GM12878 (cell line): ENCODE results near the gene NPR3. TPM values are rescaled to one million over a fixed set of nuclear protein-coding genes. Genes with fewer than 3 reads are reported as not detected.

Experiments used
- ATAC-seq: fragments of 200-7000 bp; cut with Tn5 transposase; 3 replicates; pipeline ENCODE4 v1.9.1; 2020; ENCODE audit warnings: mild to moderate bottlenecking, moderate library complexity
- BruUV-seq: library from RNA; stranded (reverse); fragments of 400-500 nt; replicated peaks from 2 replicates; lab custom pipeline; 2021; lab: Mats Ljungman, UMichigan
- CTCF ChIA-PET: fragments of 300-600 bp; sonication (Branson Sonifier 250); formaldehyde crosslinking; extraction: SDS; loops from one replicate; lab custom pipeline; 2021; ENCODE audit warnings: inconsistent platforms; lab: Yijun Ruan, JAX
- POLR2A ChIA-PET: fragments of 350-600 bp; formaldehyde crosslinking; extraction: SDS; loops from one replicate; lab custom pipeline; 2021; ENCODE audit warnings: inconsistent platforms; lab: Charles Lee
- RAD21 ChIA-PET: fragments of 300-600 bp; sonication (Branson Sonifier 250); formaldehyde crosslinking; loops from one replicate; lab custom pipeline; 2023; ENCODE audit warnings: antibody characterized with exemption; ENCODE audit not compliant: unreplicated experiment; lab: Charles Lee
- SMC1A ChIA-PET: fragments of 300-600 bp; sonication (Branson Sonifier 250); formaldehyde crosslinking; loops from one replicate; lab custom pipeline; 2023; ENCODE audit not compliant: unreplicated experiment, uncharacterized antibody; lab: Charles Lee
- DNase-seq: peaks from one replicate; pipeline ENCODE4 v3.0.0-alpha.2; 2011; ENCODE audit warnings: low read depth, low spot score
- FAIRE-seq: peaks from 3 replicates; lab custom pipeline; 2011; peaks lifted over from hg19 to GRCh38; lab: Jason Lieb, UNC
- H2AFZ ChIP-seq: 2 replicates; pipeline ENCODE4 v1.6.0; 2011; ENCODE audit warnings: low read depth, low read length, control low read depth; ENCODE audit not compliant: control insufficient read depth
- H3K27ac ChIP-seq: 2 replicates; pipeline ENCODE4 v1.5.1; 2011; ENCODE audit warnings: control low read depth; ENCODE audit not compliant: control insufficient read depth, insufficient read depth
- H3K27me3 ChIP-seq, 2 experiments: replicated peaks in 1 of 2; 2 replicates each; pipeline versions ENCODE4 v1.6.0 to v1.6.1; 2011; ENCODE audit warnings: low read length in 1 of 2; ENCODE audit not compliant: control insufficient read depth in 2 of 2, insufficient read depth in 2 of 2
- H3K36me3 ChIP-seq, 2 experiments: 2 replicates each; pipeline ENCODE4 v1.5.1; 2011; ENCODE audit warnings: low read length in 1 of 2; ENCODE audit not compliant: control insufficient read depth in 2 of 2, insufficient read depth in 2 of 2
- H3K4me1 ChIP-seq: 2 replicates; pipeline ENCODE4 v1.6.1; 2011; ENCODE audit warnings: mild to moderate bottlenecking, low read length, moderate library complexity, mixed read lengths; ENCODE audit not compliant: control insufficient read depth, insufficient read depth
- H3K4me2 ChIP-seq: 2 replicates; pipeline ENCODE4 v1.6.0; 2011; ENCODE audit warnings: control low read depth; ENCODE audit not compliant: control insufficient read depth, insufficient read depth
- H3K4me3 ChIP-seq: fragments of 200-600 bp; sonication (generic); 2 replicates; pipeline ENCODE4 v1.5.1; 2016
- H3K79me2 ChIP-seq: 2 replicates; pipeline ENCODE4 v1.6.0; 2011; ENCODE audit warnings: low read length; ENCODE audit not compliant: control insufficient read depth, insufficient read depth
- H3K9ac ChIP-seq: 2 replicates; pipeline ENCODE4 v1.8.0; 2011; ENCODE audit warnings: low read length, control low read depth, mixed read lengths; ENCODE audit not compliant: control insufficient read depth, insufficient read depth
- H3K9me3 ChIP-seq: replicated peaks from 3 replicates; pipeline ENCODE4 v1.5.1; 2011; ENCODE audit warnings: mild to moderate bottlenecking, low read length; ENCODE audit not compliant: control insufficient read depth, insufficient read depth
- H4K20me1 ChIP-seq: 2 replicates; pipeline ENCODE4 v1.6.0; 2011; ENCODE audit not compliant: control insufficient read depth, insufficient read depth
- CBFB ChIP-seq: IDR thresholded peaks from 2 replicates; pipeline ENCODE4 v1.6.1; 2016; ENCODE audit warnings: antibody characterized with exemption, low read depth
- ESRRA ChIP-seq: IDR thresholded peaks from 2 replicates; pipeline ENCODE4 v1.6.1; 2012; ENCODE audit warnings: mild to moderate bottlenecking, low read length, improper control_type of control experiment
- MEF2B ChIP-seq: fragments of 450-650 bp; IDR thresholded peaks from 2 replicates; pipeline ENCODE4 v1.6.1; 2018; ENCODE audit warnings: mild to moderate bottlenecking, moderate library complexity; ENCODE audit not compliant: partially characterized antibody, poor library complexity, severe bottlenecking
- NFYA ChIP-seq: IDR thresholded peaks from 2 replicates; pipeline ENCODE4 v1.6.1; 2011; ENCODE audit warnings: low read depth, mild to moderate bottlenecking, low read length, improper control_type of control experiment, borderline replicate concordance
- SIN3A ChIP-seq: IDR thresholded peaks from 2 replicates; pipeline ENCODE4 v1.6.1; 2012; ENCODE audit warnings: low read depth, low read length, improper control_type of control experiment
- SPI1 ChIP-seq: IDR thresholded peaks from 2 replicates; pipeline ENCODE4 v1.6.1; 2011; ENCODE audit warnings: low read depth, mild to moderate bottlenecking, low read length, moderate library complexity, borderline replicate concordance; ENCODE audit not compliant: insufficient read depth
- ZNF622 ChIP-seq: fragments of 450-650 bp; IDR thresholded peaks from 2 replicates; pipeline ENCODE4 v1.6.1; 2017; ENCODE audit warnings: mild to moderate bottlenecking, inconsistent platforms
- WGBS: methylation state at CpG from one replicate; pipeline ENCODE4 v1.1.6; 2016; ENCODE audit warnings: low lambda C conversion rate; ENCODE audit not compliant: insufficient replicate concordance, insufficient coverage; ENCODE audit errors: missing lambda C conversion rate; 5-methylcytosine and 5-hydroxymethylcytosine counted together
- in situ Hi-C: fragments of 300-500 bp; cut with MboI; formaldehyde crosslinking; loops from 9 replicates; pipeline ENCODE4 v1.14.3; 2018; ENCODE audit warnings: mixed read lengths
- intact Hi-C: fragments of 100-400 bp; cut with micrococcal nuclease; formaldehyde crosslinking; loops from one replicate; pipeline ENCODE4 v1.14.2; 2022; ENCODE audit not compliant: unreplicated experiment
- polyA plus RNA-seq, 11 experiments: library from polyadenylated mRNA; depleted of rRNA in 4 of 11; unstranded in 6 of 11; stranded (reverse) in 5 of 11; fragments of >200 nt; fragmentation: Nextera tagmentation in 4 of 11; fragmentation: Illumina TruSeq in 1 of 11; extraction: Ambion mirVana in 4 of 11; extraction: Trizol in 1 of 11; gene quantifications; 1 replicate in 1 of 11; 2 replicates in 10 of 11; pipeline versions ENCODE4 v1.2.1 to v1.2.3, GENCODE V29; 2011 to 2016; ENCODE audit warnings: inconsistent platforms in 2 of 11, missing spikeins in 2 of 11, low read depth in 1 of 11
- total RNA-seq, 4 experiments: library from RNA; depleted of rRNA in 3 of 4; stranded (reverse); fragments of >200 nt in 3 of 4; fragmentation: Illumina TruSeq in 1 of 4; extraction: Trizol in 1 of 4; gene quantifications; 2 replicates each; pipeline versions ENCODE4 v1.2.1 to v1.2.3, GENCODE V29; 2013 to 2021
- TF ChIP-seq, protein P1 (sequence below): fragments of 450-650 bp; formaldehyde crosslinking; IDR thresholded peaks from 2 replicates; pipeline ENCODE4 v1.5.0; 2022; ENCODE audit warnings: mild to moderate bottlenecking, missing genetic modification characterization
- TF ChIP-seq, protein P2 (sequence below): IDR thresholded peaks from 2 replicates; pipeline ENCODE4 v1.6.1; 2012; ENCODE audit warnings: low read depth, low read length, improper control_type of control experiment
- TF ChIP-seq, protein P3 (sequence below): IDR thresholded peaks from 2 replicates; pipeline ENCODE4 v1.6.1; 2011; ENCODE audit warnings: borderline replicate concordance, low read depth, mild to moderate bottlenecking, moderate library complexity, mixed read lengths, low read length; ENCODE audit not compliant: insufficient read depth; ENCODE audit errors: extremely low read length

NPR3 gene
- total and polyA plus RNA-seq, 10 of the 15 experiments (the other 5 are each of a cell fraction or from before 2014, with no cell fraction given) = 0.01 to 0.37 (median 0.14) TPM; not detected in 7

DNA sequence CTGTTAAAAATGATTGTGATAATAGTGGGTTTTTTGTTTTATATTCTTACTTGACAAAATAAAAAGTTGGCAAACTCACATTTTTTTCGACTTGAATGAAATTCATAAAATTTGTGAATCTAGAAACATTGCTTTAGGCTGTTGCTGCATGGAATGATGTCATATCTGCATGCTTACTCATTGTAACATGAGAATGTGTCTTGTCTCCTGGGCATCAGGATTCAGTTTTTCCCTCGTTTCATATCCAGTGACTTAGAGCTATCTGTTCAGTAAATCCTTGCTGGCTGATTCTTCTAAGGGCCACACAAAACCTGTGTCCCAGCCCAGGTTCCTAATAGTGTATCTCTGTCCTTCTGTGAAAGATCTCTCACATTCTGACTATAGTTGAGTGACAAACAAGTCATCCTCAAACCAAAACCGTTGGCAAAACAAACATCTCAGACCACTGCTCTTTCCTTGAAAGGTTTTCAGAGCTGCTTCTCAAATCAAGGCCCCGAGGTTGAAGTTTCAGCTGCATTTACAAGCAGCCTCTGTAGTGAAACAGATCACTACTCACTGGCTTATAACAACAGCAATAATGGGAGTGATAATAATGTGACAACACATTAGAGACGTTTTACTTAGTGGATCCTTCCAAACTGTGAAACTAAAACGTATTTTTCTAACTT, 95.0 kb downstream of the NPR3 start:
- Histone ChIP-seq H3K4me3 (no peak overlapping the region), H3K27ac (no peak overlapping the region), H3K9ac (no peak overlapping the region), H2AFZ (no peak overlapping the region), H3K27me3 (no peaks in the 10 kb centered on the region), H3K36me3 (no peaks in the 10 kb centered on the region), H3K4me1 (no peaks in the 10 kb centered on the region), H3K4me2 (no peak overlapping the region), H3K9me3 (no peaks in the 10 kb centered on the region), H4K20me1 (no peaks in the 10 kb centered on the region), H3K79me2 (no peaks in the 10 kb centered on the region)
- SMC1A ChIA-PET = no interaction called here
- in situ Hi-C loops (no loop called here), intact Hi-C loops (no loop called here)
- POLR2A ChIA-PET = no interaction called here
- 1% methylated on average over 6 of the region's 6 CpGs for WGBS
- DNase-seq (no peak), FAIRE-seq (no peak), ATAC-seq (no peak)
- CTCF ChIA-PET = interaction anchor here (0.8 to 1.1 kb wide), 2 partner anchors 47 to 493 kb away, joined by 3 read pairs; no protein-coding TSS in a partner anchor
- no TSS peak for BruUV-seq
- TF ChIP-seq SPI1 (no peak), ZNF622 (no peak), SIN3A (no peak)
- RAD21 ChIA-PET = no interaction called here

DNA sequence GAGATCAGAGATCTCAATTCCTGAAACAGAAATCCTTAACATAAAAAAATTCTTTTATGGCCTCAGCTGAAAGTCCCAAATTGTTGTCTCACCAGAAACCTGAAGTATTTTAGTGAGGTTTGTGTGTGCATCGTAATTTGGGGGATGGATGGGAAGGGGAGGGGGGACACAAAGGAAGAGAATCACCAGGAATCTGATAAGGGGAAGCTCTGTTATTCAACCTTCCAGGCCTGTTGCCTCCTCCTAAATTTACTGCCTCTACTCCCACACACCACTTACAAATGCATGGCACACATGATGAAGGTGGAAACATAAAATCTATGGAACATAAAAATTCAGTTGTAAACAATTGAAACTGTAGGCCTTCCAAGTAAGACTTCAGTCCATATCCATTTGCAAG, 97.7 kb downstream of the NPR3 start:
- ATAC-seq (no peak), FAIRE-seq (no peak), DNase-seq (no peak)
- H3K9me3 ChIP-seq = no peaks in the 10 kb centered on the region
- no peak overlapping the region for H3K27ac ChIP-seq
- no peaks in the 10 kb centered on the region for H4K20me1 ChIP-seq
- H3K27me3 ChIP-seq = no peaks in the 10 kb centered on the region
- H3K36me3 ChIP-seq = no peaks in the 10 kb centered on the region
- WGBS = 30% methylated on average over 1 of the region's 1 CpG
- ChIA-PET POLR2A (no interaction called here), SMC1A (interaction anchor here (0.8 kb wide), 1 partner anchor 46 kb away, joined by 3 read pairs; no protein-coding TSS in a partner anchor), CTCF (interaction anchor here (0.6 kb wide), 1 partner anchor 597 kb away, joined by 3 read pairs; no protein-coding TSS in a partner anchor), RAD21 (no interaction called here)
- no peak overlapping the region for H3K4me2 ChIP-seq
- no peaks in the 10 kb centered on the region for H3K4me1 ChIP-seq
- H3K4me3 ChIP-seq = no peak overlapping the region
- no TSS peak for BruUV-seq
- intact Hi-C loops (no loop called here), in situ Hi-C loops (no loop called here)
- no peak overlapping the region for H3K9ac ChIP-seq
- H2AFZ ChIP-seq = no peak overlapping the region
- H3K79me2 ChIP-seq = no peaks in the 10 kb centered on the region
- TF ChIP-seq, protein P1, sequence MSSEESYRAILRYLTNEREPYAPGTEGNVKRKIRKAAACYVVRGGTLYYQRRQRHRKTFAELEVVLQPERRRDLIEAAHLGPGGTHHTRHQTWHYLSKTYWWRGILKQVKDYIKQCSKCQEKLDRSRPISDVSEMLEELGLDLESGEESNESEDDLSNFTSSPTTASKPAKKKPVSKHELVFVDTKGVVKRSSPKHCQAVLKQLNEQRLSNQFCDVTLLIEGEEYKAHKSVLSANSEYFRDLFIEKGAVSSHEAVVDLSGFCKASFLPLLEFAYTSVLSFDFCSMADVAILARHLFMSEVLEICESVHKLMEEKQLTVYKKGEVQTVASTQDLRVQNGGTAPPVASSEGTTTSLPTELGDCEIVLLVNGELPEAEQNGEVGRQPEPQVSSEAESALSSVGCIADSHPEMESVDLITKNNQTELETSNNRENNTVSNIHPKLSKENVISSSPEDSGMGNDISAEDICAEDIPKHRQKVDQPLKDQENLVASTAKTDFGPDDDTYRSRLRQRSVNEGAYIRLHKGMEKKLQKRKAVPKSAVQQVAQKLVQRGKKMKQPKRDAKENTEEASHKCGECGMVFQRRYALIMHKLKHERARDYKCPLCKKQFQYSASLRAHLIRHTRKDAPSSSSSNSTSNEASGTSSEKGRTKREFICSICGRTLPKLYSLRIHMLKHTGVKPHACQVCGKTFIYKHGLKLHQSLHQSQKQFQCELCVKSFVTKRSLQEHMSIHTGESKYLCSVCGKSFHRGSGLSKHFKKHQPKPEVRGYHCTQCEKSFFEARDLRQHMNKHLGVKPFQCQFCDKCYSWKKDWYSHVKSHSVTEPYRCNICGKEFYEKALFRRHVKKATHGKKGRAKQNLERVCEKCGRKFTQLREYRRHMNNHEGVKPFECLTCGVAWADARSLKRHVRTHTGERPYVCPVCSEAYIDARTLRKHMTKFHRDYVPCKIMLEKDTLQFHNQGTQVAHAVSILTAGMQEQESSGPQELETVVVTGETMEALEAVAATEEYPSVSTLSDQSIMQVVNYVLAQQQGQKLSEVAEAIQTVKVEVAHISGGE (CRISPR knock-in tag) = no peak
- TF ChIP-seq CBFB (no peak), ESRRA (no peak), NFYA (no peak), MEF2B (no peak)
- TF ChIP-seq, protein P2, sequence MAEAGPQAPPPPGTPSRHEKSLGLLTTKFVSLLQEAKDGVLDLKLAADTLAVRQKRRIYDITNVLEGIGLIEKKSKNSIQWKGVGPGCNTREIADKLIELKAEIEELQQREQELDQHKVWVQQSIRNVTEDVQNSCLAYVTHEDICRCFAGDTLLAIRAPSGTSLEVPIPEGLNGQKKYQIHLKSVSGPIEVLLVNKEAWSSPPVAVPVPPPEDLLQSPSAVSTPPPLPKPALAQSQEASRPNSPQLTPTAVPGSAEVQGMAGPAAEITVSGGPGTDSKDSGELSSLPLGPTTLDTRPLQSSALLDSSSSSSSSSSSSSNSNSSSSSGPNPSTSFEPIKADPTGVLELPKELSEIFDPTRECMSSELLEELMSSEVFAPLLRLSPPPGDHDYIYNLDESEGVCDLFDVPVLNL = no peak
- TF ChIP-seq, protein P3, sequence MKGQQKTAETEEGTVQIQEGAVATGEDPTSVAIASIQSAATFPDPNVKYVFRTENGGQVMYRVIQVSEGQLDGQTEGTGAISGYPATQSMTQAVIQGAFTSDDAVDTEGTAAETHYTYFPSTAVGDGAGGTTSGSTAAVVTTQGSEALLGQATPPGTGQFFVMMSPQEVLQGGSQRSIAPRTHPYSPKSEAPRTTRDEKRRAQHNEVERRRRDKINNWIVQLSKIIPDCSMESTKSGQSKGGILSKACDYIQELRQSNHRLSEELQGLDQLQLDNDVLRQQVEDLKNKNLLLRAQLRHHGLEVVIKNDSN = no peak
